LNCaP clone FGC (cell line): ENCODE data around the gene PCCA.
"Not testable (repeated sequence)": the region's sequence is repeated elsewhere in the genome, so short reads cannot be mapped to it uniquely, and the experiment has no call there.

Source experiments
- DNase-seq: peaks from one replicate; pipeline ENCODE4 v3.0.0-alpha.2; 2011; ENCODE audit warnings: low read depth
- H3K4me3 ChIP-seq: 2 replicates; pipeline ENCODE4 v1.5.1; 2011; ENCODE audit warnings: mild to moderate bottlenecking, low read depth, low read length, control low read depth
- TF ChIP-seq, protein P1 (sequence below): IDR thresholded peaks from 2 replicates; pipeline ENCODE4 v1.5.1; 2012; ENCODE audit warnings: mild to moderate bottlenecking; ENCODE audit not compliant: control insufficient read depth, insufficient read depth; ENCODE audit errors: extremely low read depth

PCCA gene

DNA sequence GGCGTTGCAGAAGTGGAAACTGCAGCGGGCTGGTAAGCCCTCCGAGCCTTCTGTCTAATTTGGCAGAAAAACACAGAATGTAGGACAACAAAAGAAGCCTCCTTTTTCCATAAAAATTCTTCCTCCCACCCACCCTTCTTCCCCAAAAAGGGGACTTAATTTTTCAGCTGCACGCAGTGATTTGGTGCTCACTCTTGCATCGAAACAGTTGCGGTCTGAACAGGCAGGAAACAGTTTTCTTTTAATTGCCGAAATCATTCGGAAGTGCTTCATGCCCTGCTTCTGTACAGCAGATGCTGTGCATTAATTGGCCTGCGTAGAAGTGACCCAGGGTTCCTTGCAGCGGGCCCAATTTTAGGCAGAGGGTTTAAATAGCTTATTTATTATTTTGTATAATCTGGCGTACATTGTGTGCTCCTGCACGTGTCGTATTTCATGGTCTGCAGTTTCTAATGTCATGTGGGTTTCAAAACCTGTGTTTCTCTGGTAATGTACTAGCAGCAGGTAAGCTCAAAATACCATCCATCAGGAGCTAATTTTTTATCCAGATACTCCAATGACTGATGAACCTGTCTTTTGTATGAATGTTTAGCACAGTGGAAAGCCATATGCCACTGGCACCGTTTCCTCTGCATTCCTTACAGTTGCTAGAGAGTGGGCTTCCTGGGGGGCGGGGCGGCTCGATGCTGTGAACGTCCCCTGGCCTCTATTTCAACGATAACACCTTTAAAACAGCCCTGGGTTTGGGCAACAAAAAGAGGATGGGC lies 433.1 kb downstream of the PCCA start:
- TF ChIP-seq, protein P1, sequence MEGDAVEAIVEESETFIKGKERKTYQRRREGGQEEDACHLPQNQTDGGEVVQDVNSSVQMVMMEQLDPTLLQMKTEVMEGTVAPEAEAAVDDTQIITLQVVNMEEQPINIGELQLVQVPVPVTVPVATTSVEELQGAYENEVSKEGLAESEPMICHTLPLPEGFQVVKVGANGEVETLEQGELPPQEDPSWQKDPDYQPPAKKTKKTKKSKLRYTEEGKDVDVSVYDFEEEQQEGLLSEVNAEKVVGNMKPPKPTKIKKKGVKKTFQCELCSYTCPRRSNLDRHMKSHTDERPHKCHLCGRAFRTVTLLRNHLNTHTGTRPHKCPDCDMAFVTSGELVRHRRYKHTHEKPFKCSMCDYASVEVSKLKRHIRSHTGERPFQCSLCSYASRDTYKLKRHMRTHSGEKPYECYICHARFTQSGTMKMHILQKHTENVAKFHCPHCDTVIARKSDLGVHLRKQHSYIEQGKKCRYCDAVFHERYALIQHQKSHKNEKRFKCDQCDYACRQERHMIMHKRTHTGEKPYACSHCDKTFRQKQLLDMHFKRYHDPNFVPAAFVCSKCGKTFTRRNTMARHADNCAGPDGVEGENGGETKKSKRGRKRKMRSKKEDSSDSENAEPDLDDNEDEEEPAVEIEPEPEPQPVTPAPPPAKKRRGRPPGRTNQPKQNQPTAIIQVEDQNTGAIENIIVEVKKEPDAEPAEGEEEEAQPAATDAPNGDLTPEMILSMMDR = no peak
- no peak for DNase-seq
- H3K4me3 ChIP-seq = no peak overlapping the region

DNA sequence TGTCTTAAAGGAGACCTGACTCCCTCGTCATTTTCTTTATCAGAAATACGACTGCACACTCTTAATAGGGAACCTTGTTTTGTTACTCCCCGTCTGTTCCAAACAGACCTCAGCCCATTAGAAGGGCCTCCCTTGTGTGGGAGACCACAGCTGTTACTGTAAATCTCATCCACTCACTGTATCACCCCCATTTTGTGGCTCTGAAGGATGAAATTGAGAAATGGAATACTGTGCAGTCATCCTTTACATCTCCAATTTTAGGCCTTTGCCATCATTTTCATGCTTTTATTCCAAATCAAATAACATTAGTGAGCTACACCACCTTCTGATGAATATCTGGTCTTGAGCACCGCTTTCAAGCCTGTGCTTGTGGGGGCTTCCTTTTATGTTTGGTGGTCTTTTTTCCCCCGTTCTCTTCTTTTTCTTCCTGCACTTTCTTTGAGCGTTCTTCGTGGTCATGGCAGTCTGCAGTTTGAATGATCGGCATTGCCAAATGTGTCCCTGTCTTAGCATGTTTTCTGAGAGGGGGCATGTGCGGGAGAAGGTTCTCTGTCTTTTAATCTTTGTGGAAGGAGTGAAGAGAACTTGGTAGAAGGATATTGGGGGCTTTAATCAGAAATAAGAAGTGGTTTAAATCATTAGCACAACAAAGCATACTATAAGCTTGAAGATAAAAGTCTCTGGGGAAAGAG lies 433.9 kb downstream of the PCCA start:
- TF ChIP-seq, protein P1 = no peak
- no peak overlapping the region for H3K4me3 ChIP-seq
- DNase-seq = no peak

DNA sequence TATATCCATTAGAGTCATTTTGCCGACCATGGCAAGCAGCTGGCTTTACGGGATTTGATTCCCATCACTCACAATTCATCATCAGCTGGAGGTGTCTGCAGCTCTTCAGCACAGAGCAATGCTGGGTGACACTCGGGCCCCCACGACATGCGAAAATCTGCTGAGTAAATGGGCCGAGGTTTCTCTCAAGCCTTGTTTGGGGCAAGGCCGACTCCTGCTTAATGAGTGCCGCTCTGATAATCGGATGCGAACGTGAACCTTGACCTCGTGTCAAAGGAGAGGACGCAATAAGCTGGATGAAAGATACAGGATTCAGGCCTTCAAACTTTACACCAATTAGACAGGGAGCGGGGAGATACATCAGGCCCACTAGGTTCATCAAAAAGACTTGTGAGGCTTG lies 434.5 kb downstream of the PCCA start:
- TF ChIP-seq, protein P1 = no peak

DNA sequence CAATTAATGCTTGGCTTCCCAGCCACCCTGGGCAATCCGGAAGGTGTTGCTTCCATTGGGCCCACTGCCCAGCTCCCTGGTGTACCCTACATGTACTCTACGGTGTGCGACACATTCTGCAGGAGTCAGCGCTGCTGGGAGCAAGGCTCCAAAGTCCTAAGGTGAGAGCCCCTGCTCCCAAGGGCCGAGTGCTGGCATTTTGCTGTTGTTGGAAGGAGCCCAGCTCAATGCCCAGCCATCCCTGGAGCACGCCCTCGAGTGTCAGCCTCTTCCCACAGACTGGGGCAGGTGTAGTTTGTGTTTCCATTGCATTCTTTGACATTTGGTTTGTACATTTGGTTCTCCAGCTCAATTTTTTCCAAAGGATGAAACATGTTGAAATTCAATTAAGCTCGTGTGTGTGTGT lies 435.1 kb downstream of the PCCA start:
- TF ChIP-seq, protein P1 = no peak
- no peak for DNase-seq
- no peak overlapping the region for H3K4me3 ChIP-seq

More for the DNA sequence above, 434.5 kb downstream of the PCCA start:
- DNase-seq = no peak
- no peak overlapping the region for H3K4me3 ChIP-seq

DNA sequence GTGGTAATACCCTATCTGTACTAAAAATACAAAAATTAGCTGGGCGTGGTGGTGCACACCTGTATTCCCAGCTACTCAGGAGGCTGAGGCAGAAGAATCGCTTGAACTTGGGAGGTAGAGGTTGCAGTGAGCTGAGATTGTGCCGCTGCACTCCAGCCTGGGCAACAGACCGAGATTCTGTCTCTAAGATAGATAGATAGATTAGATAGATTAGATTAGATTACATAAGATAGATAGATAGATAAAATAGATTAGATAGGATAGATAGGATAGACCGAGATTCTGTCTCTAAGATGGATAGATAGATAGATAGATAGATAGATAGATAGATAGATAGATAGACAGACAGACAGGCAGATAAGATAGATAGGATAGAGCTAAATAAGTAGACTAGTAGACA lies 435.8 kb downstream of the PCCA start:
- DNase-seq, H3K4me3 ChIP-seq: not testable (repeated sequence)

DNA sequence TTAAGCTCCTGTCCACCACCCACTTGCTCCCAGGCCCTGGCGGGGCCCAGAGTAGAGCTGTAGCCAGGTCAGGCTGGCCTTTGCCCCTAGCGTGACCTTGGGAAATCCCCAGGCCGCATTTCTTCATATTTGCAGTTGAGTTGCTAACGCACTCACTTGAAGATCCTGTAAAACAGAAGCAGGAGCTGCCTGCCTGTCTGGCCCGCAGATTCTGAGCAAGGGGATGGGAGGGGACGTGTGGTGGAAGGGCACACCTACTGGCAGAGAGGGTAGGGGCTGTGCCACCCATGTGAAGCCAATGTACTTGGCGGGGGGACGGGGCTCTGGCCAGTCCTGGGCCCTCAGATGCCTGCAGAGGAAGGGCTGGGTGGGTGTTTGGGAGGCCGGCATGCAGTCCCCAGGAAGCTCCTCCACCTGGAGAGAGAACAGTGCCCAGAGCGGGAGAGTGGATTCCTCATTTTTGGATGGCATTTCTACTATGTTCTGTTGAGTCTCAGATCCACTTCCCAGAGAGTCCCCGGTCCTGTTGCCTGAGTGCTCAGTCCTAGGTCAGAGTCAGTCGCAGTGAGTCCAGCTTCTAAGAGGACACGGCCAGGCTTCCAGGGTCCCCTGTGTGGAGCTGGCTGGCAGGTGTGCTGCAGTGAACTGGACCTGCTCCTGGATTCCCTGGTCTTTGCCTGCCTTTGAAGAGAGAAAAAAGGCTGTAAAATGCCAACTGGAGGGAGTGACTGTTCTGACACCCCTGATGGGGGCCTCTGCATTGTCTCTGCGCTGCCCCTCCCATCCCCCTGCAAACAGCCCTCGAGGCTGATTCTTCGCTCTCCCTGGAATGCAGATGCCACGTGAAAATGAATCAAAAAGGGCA lies 436.8 kb downstream of the PCCA start:
- no peak overlapping the region for H3K4me3 ChIP-seq
- DNase-seq = no peak
- TF ChIP-seq, protein P1 = no peak

DNA sequence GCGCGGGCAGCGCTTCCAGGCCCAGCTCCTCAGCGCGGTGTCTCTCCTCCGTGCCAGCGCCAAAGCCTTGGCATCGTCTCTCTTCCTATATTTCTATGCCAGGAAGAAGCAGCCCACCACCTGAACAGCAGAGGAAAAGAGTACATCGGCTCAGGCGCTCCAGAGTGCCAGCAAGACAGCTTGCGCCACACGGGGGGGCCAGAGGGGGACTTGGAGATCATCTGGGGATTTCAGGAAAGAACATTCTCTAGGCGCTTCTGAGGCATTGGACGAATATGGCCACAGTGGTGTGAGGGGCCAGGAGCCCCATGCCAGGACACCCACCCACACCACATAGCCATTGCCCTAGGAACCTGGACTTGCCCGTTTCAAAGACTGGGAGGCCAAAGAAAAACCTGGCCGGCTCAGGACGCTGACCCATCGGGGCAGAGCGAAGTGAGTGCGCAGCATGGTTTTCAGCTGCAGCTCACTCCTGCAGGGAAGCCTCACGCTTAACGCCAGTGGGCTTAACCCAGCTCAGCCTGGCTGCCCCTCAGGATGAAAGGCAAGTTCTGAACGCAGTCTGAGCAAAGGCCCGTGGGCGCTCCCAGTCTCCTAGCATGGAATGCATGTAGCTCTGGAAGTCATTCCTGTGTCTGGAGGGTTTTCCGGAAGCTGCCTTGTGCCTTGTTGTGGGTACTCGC lies 437.6 kb downstream of the PCCA start:
- no peak for DNase-seq
- H3K4me3 ChIP-seq = no peak overlapping the region
- TF ChIP-seq, protein P1 = no peak
